Astrocyte of the spinal cord (primary cell): ENCODE data around the gene ARHGEF40.

Experiments
- DNase-seq: peaks from one replicate; pipeline ENCODE4 v3.0.0; 2011; ENCODE audit warnings: low read depth, low spot score
- H3K4me3 ChIP-seq: 2 replicates; pipeline ENCODE4 v1.5.1; 2011; ENCODE audit warnings: low read depth, mild to moderate bottlenecking, low read length, moderate library complexity
- CTCF ChIP-seq: IDR thresholded peaks from 2 replicates; pipeline ENCODE4 v1.5.1; 2012; ENCODE audit warnings: low read depth, mild to moderate bottlenecking, low read length, inconsistent platforms
- in situ Hi-C: cut with HindIII; loops from 2 replicates; pipeline ENCODE4 v1.10.0; 2017; ENCODE audit warnings: low sequenced_read_pairs

ARHGEF40 gene

DNA sequence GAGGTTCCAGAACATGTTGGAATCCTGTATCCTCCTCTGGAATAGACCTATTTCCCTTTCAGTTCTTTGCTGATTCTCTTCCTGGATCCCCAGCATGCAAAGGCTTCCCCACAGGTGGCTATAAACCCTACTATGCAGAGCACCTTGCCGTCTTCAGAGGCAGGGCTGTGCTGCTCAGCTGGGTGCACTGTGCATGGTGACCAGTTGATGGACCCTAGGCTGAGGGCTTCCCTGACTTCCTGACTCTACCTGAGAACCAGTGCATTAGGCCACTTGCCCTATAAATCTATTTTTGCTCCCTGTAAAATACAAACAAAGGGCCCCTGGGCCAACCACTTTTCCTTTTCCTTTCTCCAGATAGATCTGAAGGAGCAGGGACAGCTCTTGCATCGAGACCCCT lies 14.3 kb downstream of the ARHGEF40 start:
- TF ChIP-seq CTCF, result no peak
- in situ Hi-C loops, result no loop called here
- H3K4me3 ChIP-seq, result no peak overlapping the region
- DNase-seq, result no peak

DNA sequence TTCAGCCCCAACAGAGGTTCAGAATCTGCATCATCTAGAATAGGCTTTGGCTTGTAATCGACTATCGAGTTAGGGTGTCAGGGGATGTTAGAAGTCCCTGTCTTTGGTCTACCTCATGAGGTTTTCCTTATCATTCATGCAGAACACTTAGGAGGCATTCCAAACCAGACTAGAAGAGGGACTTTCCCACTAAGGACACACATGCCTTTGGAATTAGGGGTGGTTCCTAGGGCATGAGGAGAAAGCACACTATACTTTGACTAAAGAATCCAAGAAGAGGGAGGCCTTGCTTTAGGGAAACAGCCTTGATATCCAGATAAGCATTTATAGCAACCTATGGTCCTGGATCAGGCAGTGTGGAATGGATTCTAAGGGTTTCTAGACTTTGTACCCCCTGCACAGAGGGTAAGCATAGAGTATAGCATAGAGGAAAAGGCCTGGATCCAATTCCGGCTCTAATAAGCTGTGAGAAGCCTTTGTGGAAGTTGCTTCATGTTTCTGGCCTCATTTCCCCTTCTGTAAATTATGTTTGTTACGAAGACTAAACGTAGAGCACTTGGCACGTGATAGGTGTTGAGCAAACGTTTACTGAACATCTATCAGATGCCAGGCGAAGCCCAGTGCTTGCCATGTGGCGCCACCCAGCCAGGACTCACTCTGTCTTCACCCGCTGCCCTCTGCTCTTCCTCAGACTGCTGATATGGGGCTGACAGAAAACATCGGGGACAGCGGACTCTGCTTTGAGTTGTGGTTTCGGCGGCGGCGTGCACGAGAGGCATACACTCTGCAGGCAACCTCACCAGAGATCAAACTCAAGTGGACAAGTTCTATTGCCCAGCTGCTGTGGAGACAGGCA lies 15.1 kb downstream of the ARHGEF40 start:
- no peak for TF ChIP-seq CTCF
- DNase-seq, result peak; percentile 46
- in situ Hi-C loops, result no loop called here
- H3K4me3 ChIP-seq, result no peak overlapping the region

GRCh38 chr14:21086908-21087293 lies 16.8 kb downstream of the ARHGEF40 start:
- in situ Hi-C loops, result no loop called here
- no peak for DNase-seq
- TF ChIP-seq CTCF, result no peak
- H3K4me3 ChIP-seq, result no peak overlapping the region

DNA sequence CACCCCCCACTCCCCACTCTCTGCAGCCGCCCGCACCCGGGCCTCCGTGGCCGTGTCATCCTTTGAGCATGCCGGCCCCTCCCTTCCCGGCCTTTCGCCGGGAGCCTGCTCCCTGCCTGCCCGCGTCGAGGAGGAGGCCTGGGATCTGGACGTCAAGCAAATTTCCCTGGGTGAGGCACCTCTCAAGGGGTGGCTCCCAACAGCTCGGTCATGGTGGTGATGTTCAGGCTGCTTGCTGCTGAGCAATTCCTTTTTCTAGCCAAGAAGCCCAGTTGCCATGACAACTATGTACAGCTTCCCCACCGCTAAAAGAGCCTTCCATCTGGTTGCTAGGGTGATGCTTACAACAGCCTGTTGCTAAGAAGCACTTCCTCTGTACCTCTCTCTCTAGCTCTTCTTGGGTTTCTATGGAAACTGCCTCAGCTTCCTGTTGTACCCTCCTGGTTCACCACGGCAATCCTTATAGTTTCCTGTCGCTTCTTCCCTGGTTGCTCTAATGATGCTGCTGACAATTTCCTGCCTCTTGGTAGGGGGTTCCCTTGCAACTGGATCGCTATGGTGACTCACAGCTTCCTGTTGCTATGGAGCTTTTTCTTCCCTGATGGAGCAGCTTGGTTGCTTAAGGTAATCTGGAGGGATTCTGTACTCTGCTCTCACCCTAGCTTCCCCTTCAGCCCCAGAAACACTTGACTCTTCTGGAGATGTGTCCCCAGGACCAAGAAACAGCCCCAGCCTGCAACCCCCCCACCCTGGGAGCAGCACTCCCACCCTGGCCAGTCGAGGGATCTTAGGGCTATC lies 17.4 kb downstream of the ARHGEF40 start:
- in situ Hi-C loops, result no loop called here
- TF ChIP-seq CTCF, result no peak
- H3K4me3 ChIP-seq, result no peak overlapping the region
- peak; percentile 97 for DNase-seq

DNA sequence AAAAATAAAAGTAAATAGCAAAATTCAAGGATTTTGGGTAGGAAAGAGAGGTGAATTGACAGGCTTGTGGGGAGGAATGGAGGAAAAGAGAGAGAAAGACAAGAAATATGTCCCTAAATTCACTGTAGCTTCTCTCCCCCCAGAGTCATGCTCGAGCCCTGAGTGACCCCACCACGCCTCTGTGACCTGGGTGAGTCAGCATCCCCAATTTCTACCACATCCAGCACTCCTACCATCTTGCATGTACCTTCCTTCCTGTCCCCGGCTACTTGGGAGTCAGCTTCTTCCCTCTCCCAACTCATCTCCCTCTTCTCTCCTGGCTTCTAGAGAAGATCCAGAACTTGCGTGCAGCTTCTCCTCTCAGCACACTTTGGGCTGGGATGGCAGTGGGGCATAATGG lies 18.6 kb downstream of the ARHGEF40 start:
- in situ Hi-C loops, result no loop called here
- TF ChIP-seq CTCF, result no peak
- DNase-seq, result no peak
- H3K4me3 ChIP-seq, result no peak overlapping the region

DNA sequence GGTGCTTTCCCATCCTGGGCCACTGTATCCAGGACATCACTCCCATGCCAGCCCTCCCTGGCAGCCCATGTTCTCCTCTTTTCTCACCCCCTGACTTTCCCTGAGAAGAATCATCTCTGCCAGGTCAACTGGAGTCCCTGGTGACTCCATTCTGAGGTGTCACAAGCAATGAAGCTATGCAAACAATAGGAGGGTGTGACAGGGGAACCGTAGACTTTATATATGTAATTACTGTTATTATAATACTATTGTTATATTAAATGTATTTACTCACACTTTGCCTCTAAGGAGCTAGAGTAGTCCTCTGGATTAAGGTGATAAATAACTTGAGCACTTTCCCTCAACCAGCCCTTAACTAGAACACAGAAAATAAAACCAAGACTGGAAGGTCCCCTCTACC lies 19.2 kb downstream of the ARHGEF40 start:
- no peak overlapping the region for H3K4me3 ChIP-seq
- TF ChIP-seq CTCF, result no peak
- in situ Hi-C loops, result no loop called here
- no peak for DNase-seq
